Vagina (tissue), 2 donors: ENCODE measurements around the gene NGEF. TPM values are rescaled to one million over a fixed set of nuclear protein-coding genes. Genes with fewer than 3 reads are reported as not detected.
A peak's percentile ranks its signal among the peaks of the same experiment; 100 is the strongest.

Experiments used
- DNase-seq, 2 donors: peaks; one replicate each; pipeline ENCODE4 v3.0.0-alpha.2; 2017; ENCODE audit errors: extremely low spot score in 2 of 2
- H3K27ac ChIP-seq: fragments of 200-600 bp; sonication (generic); one replicate; pipeline ENCODE4 v1.5.1; 2019
- H3K27me3 ChIP-seq: fragments of 200-600 bp; sonication (generic); one replicate; pipeline ENCODE4 v1.5.1; 2019
- H3K36me3 ChIP-seq, 2 donors: fragments of 200-600 bp; sonication (generic); one replicate each; pipeline ENCODE4 v1.5.1; 2017 to 2019
- H3K4me1 ChIP-seq: fragments of 200-600 bp; sonication (generic); one replicate; pipeline ENCODE4 v1.5.1; 2019
- H3K4me3 ChIP-seq, 2 donors: fragments of 200-600 bp; sonication (generic); 1 replicate in 1 of 2; 2 replicates in 1 of 2; pipeline ENCODE4 v1.5.1; 2016 to 2019
- H3K9me3 ChIP-seq: fragments of 200-600 bp; sonication (generic); one replicate; pipeline ENCODE4 v1.5.1; 2019
- POLR2A ChIP-seq, 2 donors: fragments of 450-650 bp; IDR thresholded peaks; one replicate each; pipeline ENCODE4 v1.6.1; 2017; ENCODE audit warnings: antibody characterized with exemption in 2 of 2, mild to moderate bottlenecking in 2 of 2, moderate library complexity in 2 of 2
- POLR2AphosphoS5 ChIP-seq, 2 donors: sonication (generic); formaldehyde crosslinking; IDR thresholded peaks; one replicate each; pipeline ENCODE4 v1.9.0; 2017; ENCODE audit warnings: antibody characterized with exemption in 2 of 2, mild to moderate bottlenecking in 2 of 2, low read depth in 1 of 2; ENCODE audit not compliant: insufficient read depth in 1 of 2
- intact Hi-C: fragments of 100-400 bp; cut with DNase I; formaldehyde crosslinking; loops from one replicate; pipeline ENCODE4 v1.15.1; 2023
- total RNA-seq: library from RNA; depleted of rRNA; stranded (reverse); fragments of >200 nt; gene quantifications from one replicate; pipeline ENCODE4 v1.2.3, GENCODE V29; 2016
- TF ChIP-seq, protein P1 (sequence below), 3 experiments: fragments of 450-650 bp in 2 of 3; fragments of 200-600 bp in 1 of 3; sonication (generic) in 1 of 3; IDR thresholded peaks; one replicate each; pipeline ENCODE4 v1.5.1; 2017 to 2019; ENCODE audit warnings: antibody characterized with exemption in 3 of 3, mild to moderate bottlenecking in 2 of 3, moderate library complexity in 2 of 3

The NGEF gene
- total RNA-seq, 1 donor from 2014 or later: 4.9 TPM

DNA sequence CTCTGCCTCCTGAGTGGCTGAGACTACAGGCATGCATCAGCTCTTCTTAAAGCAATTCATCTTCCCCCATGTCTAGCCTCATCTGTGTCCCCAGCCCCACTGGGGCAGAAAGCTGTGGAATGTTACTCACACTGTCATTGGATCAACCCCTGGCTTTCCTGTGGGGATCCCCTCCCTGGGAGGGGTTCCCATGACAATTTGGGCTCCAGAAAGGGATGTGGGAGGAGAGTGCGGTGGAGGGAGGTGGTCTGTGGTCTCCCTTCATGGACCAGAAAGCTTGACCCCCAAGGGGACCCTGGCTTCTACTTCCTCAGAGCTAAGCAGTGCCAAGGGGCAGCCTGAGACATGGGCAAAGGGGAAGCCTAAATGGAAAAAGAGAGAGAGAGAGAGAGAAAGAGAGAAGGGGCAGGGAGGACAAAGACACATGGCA lies 1.3 kb downstream of the NGEF start:
- no peak overlapping the region for H3K4me3 ChIP-seq
- H3K9me3 ChIP-seq: no peaks in the 10 kb centered on the region
- H3K36me3 ChIP-seq: no peaks in the 10 kb centered on the region
- H3K4me1 ChIP-seq: no peaks in the 10 kb centered on the region
- intact Hi-C loops: no loop called here
- DNase-seq: peak; percentile 42 to 72
- no peak overlapping the region for H3K27ac ChIP-seq
- TF ChIP-seq POLR2A (IDR thresholded peaks at IDR 0.05) (no peak), POLR2AphosphoS5 (IDR thresholded peaks at IDR 0.05; ENCODE audit: insufficient read depth in 1 of 2, low read depth in 1 of 2) (no peak)
- TF ChIP-seq, protein P1, sequence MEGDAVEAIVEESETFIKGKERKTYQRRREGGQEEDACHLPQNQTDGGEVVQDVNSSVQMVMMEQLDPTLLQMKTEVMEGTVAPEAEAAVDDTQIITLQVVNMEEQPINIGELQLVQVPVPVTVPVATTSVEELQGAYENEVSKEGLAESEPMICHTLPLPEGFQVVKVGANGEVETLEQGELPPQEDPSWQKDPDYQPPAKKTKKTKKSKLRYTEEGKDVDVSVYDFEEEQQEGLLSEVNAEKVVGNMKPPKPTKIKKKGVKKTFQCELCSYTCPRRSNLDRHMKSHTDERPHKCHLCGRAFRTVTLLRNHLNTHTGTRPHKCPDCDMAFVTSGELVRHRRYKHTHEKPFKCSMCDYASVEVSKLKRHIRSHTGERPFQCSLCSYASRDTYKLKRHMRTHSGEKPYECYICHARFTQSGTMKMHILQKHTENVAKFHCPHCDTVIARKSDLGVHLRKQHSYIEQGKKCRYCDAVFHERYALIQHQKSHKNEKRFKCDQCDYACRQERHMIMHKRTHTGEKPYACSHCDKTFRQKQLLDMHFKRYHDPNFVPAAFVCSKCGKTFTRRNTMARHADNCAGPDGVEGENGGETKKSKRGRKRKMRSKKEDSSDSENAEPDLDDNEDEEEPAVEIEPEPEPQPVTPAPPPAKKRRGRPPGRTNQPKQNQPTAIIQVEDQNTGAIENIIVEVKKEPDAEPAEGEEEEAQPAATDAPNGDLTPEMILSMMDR (IDR thresholded peaks at IDR 0.05): no peak
- H3K27me3 ChIP-seq: no peaks in the 10 kb centered on the region

DNA sequence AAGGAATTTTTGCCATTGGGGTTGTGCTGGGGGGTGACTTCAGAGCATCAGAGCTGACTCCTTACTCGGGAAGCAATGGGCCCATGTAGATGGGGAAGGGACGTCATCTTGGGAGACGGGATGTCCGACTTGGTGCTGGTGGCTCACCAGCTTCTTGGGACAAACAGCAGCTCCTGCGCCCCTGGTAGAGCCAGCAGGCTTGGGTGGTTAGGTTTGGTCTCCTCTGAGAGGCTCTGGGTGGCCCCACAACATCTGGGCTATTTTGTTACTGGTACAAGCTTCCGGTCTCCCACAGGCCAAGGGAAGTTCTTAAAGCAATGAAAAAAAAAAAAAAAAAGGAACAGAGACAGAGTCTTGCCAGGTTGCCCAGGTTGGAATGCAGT lies 1.8 kb downstream of the NGEF start:
- DNase-seq: peak; percentile 37 to 52
- Histone ChIP-seq H3K27me3 (no peaks in the 10 kb centered on the region), H3K9me3 (no peaks in the 10 kb centered on the region), H3K27ac (no peak overlapping the region), H3K4me3 (no peak overlapping the region), H3K4me1 (no peaks in the 10 kb centered on the region), H3K36me3 (no peaks in the 10 kb centered on the region)
- TF ChIP-seq POLR2A (IDR thresholded peaks at IDR 0.05): no peak
- TF ChIP-seq POLR2AphosphoS5 (IDR thresholded peaks at IDR 0.05; ENCODE audit: insufficient read depth in 1 of 2, low read depth in 1 of 2): no peak
- TF ChIP-seq, protein P1 (IDR thresholded peaks at IDR 0.05): no peak
- intact Hi-C loops: no loop called here

DNA sequence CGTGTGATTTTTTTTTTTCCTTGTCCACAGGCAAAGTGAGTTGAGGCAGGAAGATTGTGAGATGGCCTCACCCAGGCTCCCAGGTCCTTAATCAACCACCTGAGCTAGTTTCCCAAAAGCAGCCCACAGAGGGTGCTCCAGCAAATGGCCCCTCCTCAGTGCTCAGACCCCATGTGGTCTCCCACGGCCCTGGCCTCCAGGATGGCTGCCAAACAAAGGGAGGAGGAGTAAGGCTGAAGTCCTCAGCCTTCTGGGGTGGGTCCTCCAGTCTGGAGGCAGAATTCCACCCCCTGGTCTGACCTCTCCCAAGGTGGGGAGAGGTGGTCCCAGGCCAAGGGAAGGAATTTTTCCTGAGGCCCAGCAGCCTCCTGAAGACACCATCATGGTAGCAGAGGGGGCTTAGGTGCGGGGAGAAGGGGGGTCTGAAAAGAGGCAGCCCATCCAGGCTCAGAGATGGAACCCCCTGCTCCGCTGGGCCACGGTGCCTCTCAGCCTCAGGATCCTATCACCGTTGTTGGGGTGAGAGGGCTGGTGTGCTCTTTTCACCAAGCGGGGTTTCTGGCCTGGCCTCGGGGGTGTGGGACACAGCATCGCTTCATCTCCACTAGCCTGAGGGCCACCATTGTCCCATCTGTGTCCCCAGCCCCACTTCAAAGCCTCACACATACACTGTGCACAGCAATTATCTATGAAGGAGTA lies 2.3 kb downstream of the NGEF start:
- intact Hi-C loops: no loop called here

DNA sequence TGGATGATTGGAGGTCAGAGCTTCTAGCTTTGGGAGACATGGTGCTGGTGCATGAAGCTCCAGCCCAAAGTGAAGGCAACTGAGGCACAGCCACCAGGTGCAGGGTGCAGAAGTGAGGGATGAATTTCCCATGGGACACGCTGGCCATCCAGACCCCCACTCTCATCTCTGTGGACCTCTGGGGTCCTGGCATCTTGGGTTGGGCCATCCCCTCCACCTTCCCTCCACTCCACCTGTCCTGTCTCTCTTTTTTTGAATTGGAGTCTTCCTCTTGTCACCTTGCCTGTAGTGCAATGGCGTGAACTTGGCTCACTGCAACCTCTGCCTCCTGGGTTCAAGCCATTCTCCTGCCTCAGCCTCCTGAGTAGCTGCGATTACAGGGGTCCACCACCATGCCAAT lies 3.4 kb downstream of the NGEF start:
- no peak overlapping the region for H3K27ac ChIP-seq
- no peak overlapping the region for H3K4me3 ChIP-seq
- H3K4me1 ChIP-seq: no peaks in the 10 kb centered on the region
- no peaks in the 10 kb centered on the region for H3K36me3 ChIP-seq
- TF ChIP-seq, protein P1 (IDR thresholded peaks at IDR 0.05): no peak
- TF ChIP-seq POLR2AphosphoS5 (IDR thresholded peaks at IDR 0.05; ENCODE audit: insufficient read depth in 1 of 2, low read depth in 1 of 2) (no peak), POLR2A (IDR thresholded peaks at IDR 0.05) (no peak)
- intact Hi-C loops: no loop called here
- H3K9me3 ChIP-seq: no peaks in the 10 kb centered on the region
- no peaks in the 10 kb centered on the region for H3K27me3 ChIP-seq
- DNase-seq: peak in 1 of 2 donors; percentile 22

More for the DNA sequence above, 2.3 kb downstream of the NGEF start:
- Histone ChIP-seq H3K4me1 (no peaks in the 10 kb centered on the region), H3K9me3 (no peaks in the 10 kb centered on the region), H3K36me3 (no peaks in the 10 kb centered on the region), H3K27ac (no peak overlapping the region), H3K27me3 (no peaks in the 10 kb centered on the region), H3K4me3 (no peak overlapping the region)
- TF ChIP-seq, protein P1 (IDR thresholded peaks at IDR 0.05): no peak
- no peak for TF ChIP-seq POLR2A (IDR thresholded peaks at IDR 0.05)
- TF ChIP-seq POLR2AphosphoS5 (IDR thresholded peaks at IDR 0.05; ENCODE audit: insufficient read depth in 1 of 2, low read depth in 1 of 2): no peak
- DNase-seq: peak in 1 of 2 donors; percentile 29

DNA sequence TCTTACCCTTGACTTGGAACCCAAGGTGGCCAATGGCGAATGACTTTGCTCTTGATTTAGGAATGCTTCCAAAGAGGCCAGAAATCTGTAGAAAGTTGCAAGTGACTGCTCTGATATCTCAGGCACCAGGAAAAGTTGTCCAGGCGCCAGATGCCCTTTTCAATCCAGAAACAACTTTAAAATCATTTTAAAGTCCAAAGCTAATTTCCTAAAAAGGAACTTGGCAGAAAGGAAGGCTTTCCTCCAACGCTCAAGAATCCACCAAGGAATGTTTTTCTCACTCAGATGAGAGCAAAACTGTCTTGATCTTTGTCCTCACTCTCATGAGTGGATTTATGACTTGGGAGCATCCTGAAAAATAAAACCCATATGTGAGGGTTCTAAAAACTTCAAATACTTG lies 5.3 kb downstream of the NGEF start:
- TF ChIP-seq POLR2A (IDR thresholded peaks at IDR 0.05) (no peak), POLR2AphosphoS5 (IDR thresholded peaks at IDR 0.05; ENCODE audit: insufficient read depth in 1 of 2, low read depth in 1 of 2) (no peak)
- TF ChIP-seq, protein P1 (IDR thresholded peaks at IDR 0.05): no peak

More for the DNA sequence above, 5.3 kb downstream of the NGEF start:
- Histone ChIP-seq H3K4me1 (no peaks in the 10 kb centered on the region), H3K9me3 (no peaks in the 10 kb centered on the region), H3K4me3 (no peak overlapping the region), H3K27me3 (no peaks in the 10 kb centered on the region), H3K27ac (no peak overlapping the region), H3K36me3 (no peaks in the 10 kb centered on the region)
- intact Hi-C loops: no loop called here
- DNase-seq: no peak
